SK-N-SH (cell line): ENCODE measurements around the gene CNBD2. TPM values are rescaled to one million over a fixed set of nuclear protein-coding genes. Genes with fewer than 3 reads are reported as not detected.

Experiments used
- CTCF ChIA-PET: fragments of 300-600, 350-600 bp; formaldehyde crosslinking; extraction: SDS; loops from one replicate; lab custom pipeline; 2021; lab: Yijun Ruan, JAX
- POLR2A ChIA-PET: fragments of 350-600 bp; sonication (Branson Sonifier 250); formaldehyde crosslinking; extraction: SDS; loops from one replicate; lab custom pipeline; 2020; ENCODE audit warnings: antibody characterized with exemption, inconsistent platforms; lab: Yijun Ruan, JAX
- DNase-seq: peaks from one replicate; pipeline ENCODE4 v3.0.0; 2012
- H2AFZ ChIP-seq: fragments of 200-600 bp; sonication (generic); 2 replicates; pipeline ENCODE4 v1.8.1; 2016; ENCODE audit warnings: antibody characterized with exemption, mild to moderate bottlenecking, low read depth
- H3F3A ChIP-seq: fragments of 200-600 bp; sonication (generic); replicated peaks from 2 replicates; pipeline ENCODE3; 2016; ENCODE audit warnings: antibody characterized with exemption, mild to moderate bottlenecking; ENCODE audit not compliant: insufficient read depth
- H3K27ac ChIP-seq, 2 experiments: fragments of 200-500 bp in 1 of 2; fragments of 200-600 bp in 1 of 2; sonication (Bioruptor generic) in 1 of 2; sonication (generic), shearing (Covaris generic) in 1 of 2; 2 replicates each; pipeline versions ENCODE4 v1.5.1 to v1.6.1; 2014 to 2016; ENCODE audit warnings: low read depth in 2 of 2, inconsistent platforms in 1 of 2, low read length in 1 of 2, mild to moderate bottlenecking in 1 of 2, mixed read lengths in 1 of 2
- H3K27me3 ChIP-seq: fragments of 200-600 bp; sonication (generic), shearing (Covaris generic); 2 replicates; pipeline ENCODE4 v1.6.1; 2016; ENCODE audit warnings: mixed run types; ENCODE audit not compliant: insufficient read depth
- H3K36me3 ChIP-seq, 2 experiments: fragments of 200-500 bp in 1 of 2; fragments of 200-600 bp in 1 of 2; sonication (Bioruptor generic) in 1 of 2; sonication (generic) in 1 of 2; replicated peaks in 1 of 2; 2 replicates each; pipeline versions ENCODE3 to v1.5.1; 2014 to 2016; ENCODE audit warnings: low read length in 1 of 2, mild to moderate bottlenecking in 1 of 2; ENCODE audit not compliant: insufficient read depth in 2 of 2, control insufficient read depth in 1 of 2
- H3K4me1 ChIP-seq, 2 experiments: fragments of 200-500 bp in 1 of 2; fragments of 200-600 bp in 1 of 2; sonication (Bioruptor generic) in 1 of 2; sonication (generic), shearing (Covaris generic) in 1 of 2; 2 replicates each; pipeline versions ENCODE4 v1.5.1 to v1.6.1; 2014 to 2016; ENCODE audit warnings: low read depth in 1 of 2, low read length in 1 of 2, mixed run types in 1 of 2; ENCODE audit not compliant: insufficient read depth in 2 of 2, control insufficient read depth in 1 of 2
- H3K4me2 ChIP-seq: fragments of 200-600 bp; sonication (generic), shearing (Covaris generic); 2 replicates; pipeline ENCODE4 v1.6.1; 2017; ENCODE audit warnings: mixed run types
- H3K4me3 ChIP-seq, 2 experiments: fragments of 200-500 bp in 1 of 2; fragments of 200-600 bp in 1 of 2; sonication (Bioruptor generic) in 1 of 2; sonication (generic), shearing (Covaris generic) in 1 of 2; 2 replicates each; pipeline versions ENCODE4 v1.5.1 to v1.8.1; 2014 to 2016; ENCODE audit warnings: low read depth in 2 of 2, inconsistent platforms in 1 of 2, low read length in 1 of 2, mild to moderate bottlenecking in 1 of 2, mixed read lengths in 1 of 2, moderate library complexity in 1 of 2
- H3K79me2 ChIP-seq: fragments of 200-600 bp; sonication (generic); 2 replicates; pipeline ENCODE4 v1.8.1; 2017; ENCODE audit warnings: mild to moderate bottlenecking; ENCODE audit not compliant: insufficient read depth
- H3K9ac ChIP-seq: fragments of 200-600 bp; sonication (generic); 2 replicates; pipeline ENCODE4 v1.6.1; 2017; ENCODE audit warnings: mixed run types
- H3K9me2 ChIP-seq: fragments of 200-600 bp; sonication (generic); 2 replicates; pipeline ENCODE4 v1.6.1; 2017; ENCODE audit warnings: mixed run types
- H3K9me3 ChIP-seq: fragments of 200-600 bp; sonication (generic); 2 replicates; pipeline ENCODE4 v1.6.1; 2017; ENCODE audit warnings: mixed run types, mild to moderate bottlenecking, moderate library complexity
- H4K20me1 ChIP-seq: fragments of 200-600 bp; sonication (generic); 2 replicates; pipeline ENCODE4 v1.6.1; 2017; ENCODE audit warnings: mild to moderate bottlenecking, mixed run types; ENCODE audit not compliant: insufficient read depth
- CHD2 ChIP-seq: fragments of 150-350 bp; IDR thresholded peaks from 2 replicates; pipeline ENCODE4 v1.6.1; 2018; ENCODE audit warnings: low read length; ENCODE audit not compliant: partially characterized antibody
- ELF1 ChIP-seq: IDR thresholded peaks from 2 replicates; pipeline ENCODE4 v1.4.0; 2012
- FOSL2 ChIP-seq: IDR thresholded peaks from 2 replicates; pipeline ENCODE4 v1.4.0; 2012; ENCODE audit warnings: low read depth, mild to moderate bottlenecking, moderate library complexity, borderline replicate concordance
- FOXJ3 ChIP-seq: sonication (generic); formaldehyde crosslinking; IDR thresholded peaks from 2 replicates; pipeline ENCODE4 v1.5.1; 2020; ENCODE audit warnings: mild to moderate bottlenecking, missing genetic modification reagents
- FOXM1 ChIP-seq: IDR thresholded peaks from 2 replicates; pipeline ENCODE4 v1.4.0; 2012; ENCODE audit warnings: low read depth, mild to moderate bottlenecking
- GATA2 ChIP-seq: sonication (generic); formaldehyde crosslinking; IDR thresholded peaks from 2 replicates; pipeline ENCODE4 v1.5.0; 2020; ENCODE audit warnings: mild to moderate bottlenecking, missing genetic modification reagents
- MXI1 ChIP-seq: IDR thresholded peaks from 2 replicates; pipeline ENCODE4 v1.6.1; 2012; ENCODE audit warnings: mild to moderate bottlenecking, low read depth, low read length, improper control_type of control experiment
- POLR2AphosphoS5 ChIP-seq: IDR thresholded peaks from 2 replicates; pipeline ENCODE4 v1.6.1; 2012; ENCODE audit warnings: low read depth, low read length
- RCOR1 ChIP-seq: fragments of 150-350 bp; IDR thresholded peaks from 2 replicates; pipeline ENCODE4 v1.6.1; 2017; ENCODE audit warnings: antibody characterized with exemption, low read length
- RFX5 ChIP-seq: IDR thresholded peaks from 2 replicates; pipeline ENCODE4 v1.6.1; 2012; ENCODE audit warnings: mild to moderate bottlenecking, improper control_type of control experiment, low read length
- RXRA ChIP-seq: IDR thresholded peaks from 2 replicates; pipeline ENCODE4 v1.4.0; 2012; ENCODE audit warnings: low read depth, mild to moderate bottlenecking, borderline replicate concordance
- SIN3A ChIP-seq: IDR thresholded peaks from 2 replicates; pipeline ENCODE4 v1.6.1; 2012; ENCODE audit warnings: low read depth, mild to moderate bottlenecking, low read length, moderate library complexity, borderline replicate concordance
- TAF1 ChIP-seq: IDR thresholded peaks from 2 replicates; pipeline ENCODE4 v1.6.1; 2012; ENCODE audit warnings: low read depth, mild to moderate bottlenecking, low read length, moderate library complexity, borderline replicate concordance
- YY1 ChIP-seq: IDR thresholded peaks from 2 replicates; pipeline ENCODE4 v1.4.0; 2012; ENCODE audit warnings: low read depth, mild to moderate bottlenecking
- WGBS: methylation state at CpG from one replicate; pipeline ENCODE4 v1.1.6; 2017; ENCODE audit warnings: low lambda C conversion rate; 5-methylcytosine and 5-hydroxymethylcytosine counted together
- polyA plus RNA-seq, 3 experiments: library from polyadenylated mRNA; depleted of rRNA; stranded (reverse); fragments of >200 nt; gene quantifications; 2 replicates each; pipeline ENCODE4 v1.2.3, GENCODE V29; 2012
- TF ChIP-seq, protein P1 (sequence below): fragments of 150-350 bp; IDR thresholded peaks from 2 replicates; pipeline ENCODE4 v1.6.1; 2017; ENCODE audit warnings: antibody characterized with exemption, low read length, low read depth, borderline replicate concordance
- TF ChIP-seq, protein P2 (sequence below): IDR thresholded peaks from 2 replicates; pipeline ENCODE4; 2012
- TF ChIP-seq, protein P3 (sequence below): fragments of 150-350 bp; IDR thresholded peaks from 2 replicates; pipeline ENCODE4 v1.6.1; 2016; ENCODE audit warnings: mild to moderate bottlenecking, low read depth, low read length
- TF ChIP-seq, protein P4 (sequence below): fragments of 200-600 bp; sonication (generic); IDR thresholded peaks from 2 replicates; pipeline ENCODE4 v1.6.1; 2017; ENCODE audit warnings: antibody characterized with exemption, mild to moderate bottlenecking, moderate library complexity
- TF ChIP-seq, protein P5 (sequence below): IDR thresholded peaks from 2 replicates; pipeline ENCODE4 v1.6.1; 2012; ENCODE audit warnings: mild to moderate bottlenecking, low read depth, low read length, moderate library complexity

CNBD2 gene
- polyA plus RNA-seq, 1 of the 3 experiments (the other 2 are of a cell fraction) = 5.6 TPM

DNA sequence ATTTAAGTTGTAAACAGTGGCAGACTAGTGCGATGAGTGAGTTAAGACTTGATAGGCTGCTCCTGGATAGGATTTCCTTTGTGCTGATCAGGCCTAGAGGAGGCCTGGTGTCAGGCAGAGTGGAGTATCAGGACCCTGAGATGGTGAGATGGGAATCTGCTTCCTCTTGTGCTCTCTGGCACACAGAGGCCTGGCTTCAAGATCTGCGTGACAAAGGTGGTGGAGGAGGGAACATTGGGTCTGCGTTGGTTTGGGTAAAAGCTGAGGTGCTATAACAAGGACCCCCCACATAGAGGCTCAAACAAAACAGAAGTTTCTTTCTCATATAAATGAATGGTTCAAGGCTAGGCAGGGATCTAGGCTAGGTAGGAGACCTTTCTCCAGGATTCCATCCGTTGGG lies 34.3 kb upstream of the CNBD2 start:
- H3K9me2 ChIP-seq = no peaks in the 10 kb centered on the region
- no peak overlapping the region for H3K4me2 ChIP-seq
- H3K9me3 ChIP-seq = no peaks in the 10 kb centered on the region
- ChIA-PET CTCF (interaction anchor here (0.9 to 1.6 kb wide), 3 partner anchors 12 to 205 kb away, joined by 3 to 5 read pairs (median 3); no protein-coding TSS in a partner anchor), POLR2A (no interaction called here)
- peaks cover 0 to 2% of the 10 kb centered on the region in 2 experiments; a peak in 1 of 4 replicates for H3K4me1 ChIP-seq
- H3K27me3 ChIP-seq = no peaks in the 10 kb centered on the region
- H3K36me3 ChIP-seq = peaks cover 9 to 16% of the 10 kb centered on the region in 2 experiments
- H3K4me3 ChIP-seq = no peak overlapping the region
- DNase-seq = no peak
- TF ChIP-seq, protein P1, sequence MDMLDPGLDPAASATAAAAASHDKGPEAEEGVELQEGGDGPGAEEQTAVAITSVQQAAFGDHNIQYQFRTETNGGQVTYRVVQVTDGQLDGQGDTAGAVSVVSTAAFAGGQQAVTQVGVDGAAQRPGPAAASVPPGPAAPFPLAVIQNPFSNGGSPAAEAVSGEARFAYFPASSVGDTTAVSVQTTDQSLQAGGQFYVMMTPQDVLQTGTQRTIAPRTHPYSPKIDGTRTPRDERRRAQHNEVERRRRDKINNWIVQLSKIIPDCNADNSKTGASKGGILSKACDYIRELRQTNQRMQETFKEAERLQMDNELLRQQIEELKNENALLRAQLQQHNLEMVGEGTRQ = no peak
- TF ChIP-seq RXRA = no peak
- TF ChIP-seq FOSL2 = no peak
- TF ChIP-seq GATA2 = no peak
- TF ChIP-seq FOXJ3 (CRISPR knock-in tag) = no peak
- no peak for TF ChIP-seq RCOR1
- no peak for TF ChIP-seq FOXM1
- TF ChIP-seq SIN3A = no peak
- TF ChIP-seq, protein P2, sequence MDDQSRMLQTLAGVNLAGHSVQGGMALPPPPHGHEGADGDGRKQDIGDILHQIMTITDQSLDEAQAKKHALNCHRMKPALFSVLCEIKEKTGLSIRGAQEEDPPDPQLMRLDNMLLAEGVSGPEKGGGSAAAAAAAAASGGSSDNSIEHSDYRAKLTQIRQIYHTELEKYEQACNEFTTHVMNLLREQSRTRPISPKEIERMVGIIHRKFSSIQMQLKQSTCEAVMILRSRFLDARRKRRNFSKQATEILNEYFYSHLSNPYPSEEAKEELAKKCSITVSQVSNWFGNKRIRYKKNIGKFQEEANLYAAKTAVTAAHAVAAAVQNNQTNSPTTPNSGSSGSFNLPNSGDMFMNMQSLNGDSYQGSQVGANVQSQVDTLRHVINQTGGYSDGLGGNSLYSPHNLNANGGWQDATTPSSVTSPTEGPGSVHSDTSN = no peak
- TF ChIP-seq RFX5 = no peak
- no peak for TF ChIP-seq MXI1
- TF ChIP-seq, protein P3, sequence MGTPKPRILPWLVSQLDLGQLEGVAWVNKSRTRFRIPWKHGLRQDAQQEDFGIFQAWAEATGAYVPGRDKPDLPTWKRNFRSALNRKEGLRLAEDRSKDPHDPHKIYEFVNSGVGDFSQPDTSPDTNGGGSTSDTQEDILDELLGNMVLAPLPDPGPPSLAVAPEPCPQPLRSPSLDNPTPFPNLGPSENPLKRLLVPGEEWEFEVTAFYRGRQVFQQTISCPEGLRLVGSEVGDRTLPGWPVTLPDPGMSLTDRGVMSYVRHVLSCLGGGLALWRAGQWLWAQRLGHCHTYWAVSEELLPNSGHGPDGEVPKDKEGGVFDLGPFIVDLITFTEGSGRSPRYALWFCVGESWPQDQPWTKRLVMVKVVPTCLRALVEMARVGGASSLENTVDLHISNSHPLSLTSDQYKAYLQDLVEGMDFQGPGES = no peak
- TF ChIP-seq YY1 = no peak
- TF ChIP-seq, protein P4, sequence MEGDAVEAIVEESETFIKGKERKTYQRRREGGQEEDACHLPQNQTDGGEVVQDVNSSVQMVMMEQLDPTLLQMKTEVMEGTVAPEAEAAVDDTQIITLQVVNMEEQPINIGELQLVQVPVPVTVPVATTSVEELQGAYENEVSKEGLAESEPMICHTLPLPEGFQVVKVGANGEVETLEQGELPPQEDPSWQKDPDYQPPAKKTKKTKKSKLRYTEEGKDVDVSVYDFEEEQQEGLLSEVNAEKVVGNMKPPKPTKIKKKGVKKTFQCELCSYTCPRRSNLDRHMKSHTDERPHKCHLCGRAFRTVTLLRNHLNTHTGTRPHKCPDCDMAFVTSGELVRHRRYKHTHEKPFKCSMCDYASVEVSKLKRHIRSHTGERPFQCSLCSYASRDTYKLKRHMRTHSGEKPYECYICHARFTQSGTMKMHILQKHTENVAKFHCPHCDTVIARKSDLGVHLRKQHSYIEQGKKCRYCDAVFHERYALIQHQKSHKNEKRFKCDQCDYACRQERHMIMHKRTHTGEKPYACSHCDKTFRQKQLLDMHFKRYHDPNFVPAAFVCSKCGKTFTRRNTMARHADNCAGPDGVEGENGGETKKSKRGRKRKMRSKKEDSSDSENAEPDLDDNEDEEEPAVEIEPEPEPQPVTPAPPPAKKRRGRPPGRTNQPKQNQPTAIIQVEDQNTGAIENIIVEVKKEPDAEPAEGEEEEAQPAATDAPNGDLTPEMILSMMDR = no peak
- no peak for TF ChIP-seq CHD2
- TF ChIP-seq TAF1 = no peak
- TF ChIP-seq POLR2AphosphoS5 = no peak
- TF ChIP-seq, protein P5, sequence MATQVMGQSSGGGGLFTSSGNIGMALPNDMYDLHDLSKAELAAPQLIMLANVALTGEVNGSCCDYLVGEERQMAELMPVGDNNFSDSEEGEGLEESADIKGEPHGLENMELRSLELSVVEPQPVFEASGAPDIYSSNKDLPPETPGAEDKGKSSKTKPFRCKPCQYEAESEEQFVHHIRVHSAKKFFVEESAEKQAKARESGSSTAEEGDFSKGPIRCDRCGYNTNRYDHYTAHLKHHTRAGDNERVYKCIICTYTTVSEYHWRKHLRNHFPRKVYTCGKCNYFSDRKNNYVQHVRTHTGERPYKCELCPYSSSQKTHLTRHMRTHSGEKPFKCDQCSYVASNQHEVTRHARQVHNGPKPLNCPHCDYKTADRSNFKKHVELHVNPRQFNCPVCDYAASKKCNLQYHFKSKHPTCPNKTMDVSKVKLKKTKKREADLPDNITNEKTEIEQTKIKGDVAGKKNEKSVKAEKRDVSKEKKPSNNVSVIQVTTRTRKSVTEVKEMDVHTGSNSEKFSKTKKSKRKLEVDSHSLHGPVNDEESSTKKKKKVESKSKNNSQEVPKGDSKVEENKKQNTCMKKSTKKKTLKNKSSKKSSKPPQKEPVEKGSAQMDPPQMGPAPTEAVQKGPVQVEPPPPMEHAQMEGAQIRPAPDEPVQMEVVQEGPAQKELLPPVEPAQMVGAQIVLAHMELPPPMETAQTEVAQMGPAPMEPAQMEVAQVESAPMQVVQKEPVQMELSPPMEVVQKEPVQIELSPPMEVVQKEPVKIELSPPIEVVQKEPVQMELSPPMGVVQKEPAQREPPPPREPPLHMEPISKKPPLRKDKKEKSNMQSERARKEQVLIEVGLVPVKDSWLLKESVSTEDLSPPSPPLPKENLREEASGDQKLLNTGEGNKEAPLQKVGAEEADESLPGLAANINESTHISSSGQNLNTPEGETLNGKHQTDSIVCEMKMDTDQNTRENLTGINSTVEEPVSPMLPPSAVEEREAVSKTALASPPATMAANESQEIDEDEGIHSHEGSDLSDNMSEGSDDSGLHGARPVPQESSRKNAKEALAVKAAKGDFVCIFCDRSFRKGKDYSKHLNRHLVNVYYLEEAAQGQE = no peak
- no peak for TF ChIP-seq ELF1
- H3F3A ChIP-seq = no peaks in the 10 kb centered on the region
- H2AFZ ChIP-seq = no peak overlapping the region
- H3K9ac ChIP-seq = no peak overlapping the region
- H3K79me2 ChIP-seq = peaks cover 4% of the 10 kb centered on the region
- H3K27ac ChIP-seq = no peak overlapping the region
- 98% methylated on average over 4 of the region's 4 CpGs for WGBS
- no peaks in the 10 kb centered on the region for H4K20me1 ChIP-seq
